ENCODE results near the gene C1orf115. TPM values are rescaled to one million over a fixed set of nuclear protein-coding genes. Genes with fewer than 3 reads are reported as not detected.

The C1orf115 gene
- total and polyA plus RNA-seq, 9 of the 15 experiments (the other 6 are each of a cell fraction or from before 2014, with no cell fraction given) = not detected

- intact Hi-C loops (cut with micrococcal nuclease) = no loop called here
- WGBS (ENCODE audit: insufficient coverage, low coverage, missing lambda C conversion rate) = 0% methylated on average over 1 of the region's 1 CpG
These were observed 21.2 kb upstream of the C1orf115 start for GRCh38 chr1:220669005-220669404.

More at GRCh38 chr1:220669005-220669404, 21.2 kb upstream of the C1orf115 start:
- POLR2A ChIA-PET = interaction anchor here (0.6 to 1.1 kb wide), 4 partner anchors 11 to 95 kb away, joined by 3 read pairs; no protein-coding TSS in a partner anchor
- no TSS peak for BruUV-seq (replicated peaks)
- H3K79me2 ChIP-seq (ENCODE audit: control insufficient read depth, insufficient read depth, low read length) = no peaks in the 10 kb centered on the region
- no peak for ATAC-seq
- DNase-seq (ENCODE audit: extremely low read depth in 1 of 4, low spot score in 3 of 4) = no peak
- no peak overlapping the region for H3K4me3 ChIP-seq
- H3K4me1 ChIP-seq (replicated peaks in 1 of 2; ENCODE audit: control insufficient read depth in 2 of 2, insufficient read depth in 2 of 2, low read length in 2 of 2) = no peaks in the 10 kb centered on the region
- FAIRE-seq = no peak
- CTCF ChIA-PET (ENCODE audit: low intra/inter-chr PET ratio) = no interaction called here
- TF ChIP-seq ZNF217 (CRISPR knock-in tag; IDR thresholded peaks at IDR 0.05) (no peak), KLF10 (CRISPR knock-in tag; IDR thresholded peaks at IDR 0.05) (no peak), THRA (IDR thresholded peaks at IDR 0.05) (no peak), ZNF511 (CRISPR knock-in tag; IDR thresholded peaks at IDR 0.05) (no peak), POU5F1 (IDR thresholded peaks at IDR 0.05; ENCODE audit: borderline replicate concordance, low read depth, low read length, partially characterized antibody) (no peak)
- TF ChIP-seq, protein P1, sequence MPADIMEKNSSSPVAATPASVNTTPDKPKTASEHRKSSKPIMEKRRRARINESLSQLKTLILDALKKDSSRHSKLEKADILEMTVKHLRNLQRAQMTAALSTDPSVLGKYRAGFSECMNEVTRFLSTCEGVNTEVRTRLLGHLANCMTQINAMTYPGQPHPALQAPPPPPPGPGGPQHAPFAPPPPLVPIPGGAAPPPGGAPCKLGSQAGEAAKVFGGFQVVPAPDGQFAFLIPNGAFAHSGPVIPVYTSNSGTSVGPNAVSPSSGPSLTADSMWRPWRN (IDR thresholded peaks at IDR 0.05; ENCODE audit: low read depth) = no peak
- H3K9ac ChIP-seq (ENCODE audit: insufficient read depth in 1 of 2, low read depth in 2 of 2, low read length in 2 of 2) = no peak overlapping the region
- no peaks in the 10 kb centered on the region for H4K20me1 ChIP-seq (replicated peaks; ENCODE audit: control insufficient read depth, insufficient read depth, low read length)
- H3K9me1 ChIP-seq (ENCODE audit: control insufficient read depth, insufficient read depth, low read length) = no peaks in the 10 kb centered on the region
- no peak overlapping the region for H3K4me2 ChIP-seq (ENCODE audit: insufficient read depth, low read length)
- H3K9me3 ChIP-seq (replicated peaks; ENCODE audit: control insufficient read depth, insufficient read depth, low read depth, low read length) = no peaks in the 10 kb centered on the region
- no peak overlapping the region for H3K27ac ChIP-seq (ENCODE audit: extremely low read depth, low read depth, low read length)
- H2AFZ ChIP-seq (ENCODE audit: low read depth, low read length) = no peak overlapping the region
- in situ Hi-C loops (cut with MboI) = no loop called here
- 0 out of 5 replicates have a peak, but pooled peaks cover 0 to 4% of the 10 kb centered on the region in 2 experiments for H3K27me3 ChIP-seq (ENCODE audit: control insufficient read depth in 2 of 2, insufficient read depth in 2 of 2, low read length in 2 of 2)
- no peaks in the 10 kb centered on the region for H3K36me3 ChIP-seq (ENCODE audit: control insufficient read depth, insufficient read depth, low read length)
